ENCODE data around the gene HLA-DPB1.

GRCh38 chr6:33095681-33096080 is 19.9 kb downstream of the HLA-DPB1 start:
- TF ChIP-seq, protein P1, sequence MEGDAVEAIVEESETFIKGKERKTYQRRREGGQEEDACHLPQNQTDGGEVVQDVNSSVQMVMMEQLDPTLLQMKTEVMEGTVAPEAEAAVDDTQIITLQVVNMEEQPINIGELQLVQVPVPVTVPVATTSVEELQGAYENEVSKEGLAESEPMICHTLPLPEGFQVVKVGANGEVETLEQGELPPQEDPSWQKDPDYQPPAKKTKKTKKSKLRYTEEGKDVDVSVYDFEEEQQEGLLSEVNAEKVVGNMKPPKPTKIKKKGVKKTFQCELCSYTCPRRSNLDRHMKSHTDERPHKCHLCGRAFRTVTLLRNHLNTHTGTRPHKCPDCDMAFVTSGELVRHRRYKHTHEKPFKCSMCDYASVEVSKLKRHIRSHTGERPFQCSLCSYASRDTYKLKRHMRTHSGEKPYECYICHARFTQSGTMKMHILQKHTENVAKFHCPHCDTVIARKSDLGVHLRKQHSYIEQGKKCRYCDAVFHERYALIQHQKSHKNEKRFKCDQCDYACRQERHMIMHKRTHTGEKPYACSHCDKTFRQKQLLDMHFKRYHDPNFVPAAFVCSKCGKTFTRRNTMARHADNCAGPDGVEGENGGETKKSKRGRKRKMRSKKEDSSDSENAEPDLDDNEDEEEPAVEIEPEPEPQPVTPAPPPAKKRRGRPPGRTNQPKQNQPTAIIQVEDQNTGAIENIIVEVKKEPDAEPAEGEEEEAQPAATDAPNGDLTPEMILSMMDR (conservative IDR thresholded peaks at IDR 0.05) = no peak
- no peak for TF ChIP-seq ZFX (IDR thresholded peaks at IDR 0.05)
